A673 (cell line): ENCODE data around the gene TRIM56. TPM values are rescaled to one million over a fixed set of nuclear protein-coding genes. Genes with fewer than 3 reads are reported as not detected.
"Not testable (repeated sequence)": the region's sequence is repeated elsewhere in the genome, so short reads cannot be mapped to it uniquely, and the experiment has no call there.

ENCODE experiments used
- BruUV-seq: library from RNA; stranded (reverse); fragments of 400-500 nt; replicated peaks from 2 replicates; lab custom pipeline; 2021; lab: Mats Ljungman, UMichigan
- CTCF ChIA-PET: fragments of 300-600 bp; sonication (Branson Sonifier 250); formaldehyde crosslinking; loops from one replicate; lab custom pipeline; 2022; ENCODE audit warnings: antibody characterized with exemption; lab: Charles Lee
- POLR2A ChIA-PET: fragments of 300-600 bp; sonication (Branson Sonifier 250); formaldehyde crosslinking; loops from one replicate; lab custom pipeline; 2022; ENCODE audit warnings: antibody characterized with exemption; ENCODE audit not compliant: low non-redundant PET; lab: Charles Lee
- DNase-seq: peaks from one replicate; pipeline ENCODE4 v3.0.0-alpha.2; 2015; ENCODE audit warnings: low spot score
- H3K27ac ChIP-seq: fragments of 200-600 bp; sonication (generic); 2 replicates; pipeline ENCODE4 v1.5.1; 2016; ENCODE audit warnings: mixed run types, low read depth, mild to moderate bottlenecking, mixed read lengths, antibody characterized with exemption, low read length; ENCODE audit not compliant: poor library complexity, severe bottlenecking
- H3K27me3 ChIP-seq: fragments of 200-600 bp; sonication (generic); replicated peaks from 2 replicates; pipeline ENCODE4 v1.6.1; 2017; ENCODE audit warnings: mixed run types, low read depth, mild to moderate bottlenecking, mixed read lengths, antibody characterized with exemption, low read length; ENCODE audit not compliant: insufficient read depth, poor library complexity
- H3K36me3 ChIP-seq: fragments of 200-600 bp; sonication (generic); 2 replicates; pipeline ENCODE4 v1.6.1; 2016; ENCODE audit warnings: mixed run types, mild to moderate bottlenecking, mixed read lengths, antibody characterized with exemption, low read length; ENCODE audit not compliant: insufficient read depth, poor library complexity, severe bottlenecking
- H3K4me1 ChIP-seq: fragments of 200-600 bp; sonication (generic); 2 replicates; pipeline ENCODE4 v1.6.1; 2017; ENCODE audit warnings: mixed run types, mild to moderate bottlenecking, mixed read lengths, antibody characterized with exemption, low read length; ENCODE audit not compliant: insufficient read depth, poor library complexity, severe bottlenecking
- H3K4me3 ChIP-seq: fragments of 200-600 bp; sonication (generic); 2 replicates; pipeline ENCODE4 v1.5.1; 2016; ENCODE audit warnings: low read depth, mixed run types, mild to moderate bottlenecking, mixed read lengths, low read length; ENCODE audit not compliant: poor library complexity, severe bottlenecking
- H3K9me3 ChIP-seq: fragments of 200-600 bp; sonication (generic); 2 replicates; pipeline ENCODE4 v1.6.1; 2016; ENCODE audit warnings: mixed run types, low read depth, mild to moderate bottlenecking, mixed read lengths, antibody characterized with exemption, low read length; ENCODE audit not compliant: poor library complexity, severe bottlenecking
- CTCF ChIP-seq: fragments of 300-800, 200-600 bp; sonication (generic); conservative IDR thresholded peaks from 2 replicates; pipeline ENCODE4 v1.5.1; 2017; ENCODE audit warnings: low read depth, mild to moderate bottlenecking, antibody characterized with exemption, low read length, moderate library complexity, mixed read lengths
- EZH2 ChIP-seq: fragments of 200-600 bp; sonication (generic); IDR thresholded peaks from 2 replicates; pipeline ENCODE4 v1.6.1; 2017; ENCODE audit warnings: borderline replicate concordance, low read depth, mild to moderate bottlenecking, mixed read lengths, antibody characterized with exemption, low read length; ENCODE audit not compliant: poor library complexity, severe bottlenecking
- intact Hi-C: fragments of 100-400 bp; cut with micrococcal nuclease; formaldehyde crosslinking; loops from one replicate; pipeline ENCODE4 v1.10.0; 2022; ENCODE audit not compliant: unreplicated experiment
- total RNA-seq: library from RNA; stranded (reverse); gene quantifications from 2 replicates; pipeline ENCODE4 v1.2.3, GENCODE V29; 2021

The TRIM56 gene
- total RNA-seq, 1 experiment from 2014 or later: 32.3 TPM

- Histone ChIP-seq H3K27me3 (no peaks in the 10 kb centered on the region), H3K27ac (peak overlapping the region; percentile 30), H3K36me3 (no peaks in the 10 kb centered on the region), H3K9me3 (no peaks in the 10 kb centered on the region), H3K4me3 (no peak overlapping the region), H3K4me1 (peaks cover 19% of the 10 kb centered on the region)
- BruUV-seq: no TSS peak
- intact Hi-C loops: no loop called here
- TF ChIP-seq EZH2 (no peak), CTCF (no peak)
- no peak for DNase-seq
- ChIA-PET CTCF (no interaction called here), POLR2A (no interaction called here)
These were observed 24.1 kb downstream of the TRIM56 start for GRCh38 chr7:101109368-101109767.

GRCh38 chr7:101111261-101111660 lies 26.0 kb downstream of the TRIM56 start:
- H3K9me3 ChIP-seq: no peaks in the 10 kb centered on the region
- no peak for DNase-seq
- no peaks in the 10 kb centered on the region for H3K27me3 ChIP-seq
- TF ChIP-seq CTCF (no peak), EZH2 (no peak)
- ChIA-PET POLR2A (no interaction called here), CTCF (no interaction called here)
- no peak overlapping the region for H3K27ac ChIP-seq
- peaks cover 16% of the 10 kb centered on the region for H3K4me1 ChIP-seq
- no TSS peak for BruUV-seq
- intact Hi-C loops: no loop called here
- H3K36me3 ChIP-seq: no peaks in the 10 kb centered on the region
- H3K4me3 ChIP-seq: no peak overlapping the region

GRCh38 chr7:101112233-101112632 lies 27.0 kb downstream of the TRIM56 start:
- Histone ChIP-seq H3K36me3 (no peaks in the 10 kb centered on the region), H3K4me1 (peaks cover 12% of the 10 kb centered on the region), H3K4me3 (no peak overlapping the region), H3K27ac (no peak overlapping the region), H3K9me3 (no peaks in the 10 kb centered on the region), H3K27me3 (no peaks in the 10 kb centered on the region)
- intact Hi-C loops: no loop called here
- no peak for DNase-seq
- TF ChIP-seq EZH2 (no peak), CTCF (no peak)
- CTCF ChIA-PET: no interaction called here
- POLR2A ChIA-PET: no interaction called here
- no TSS peak for BruUV-seq

GRCh38 chr7:101113140-101113539 lies 27.9 kb downstream of the TRIM56 start:
- H3K4me3 ChIP-seq, DNase-seq, BruUV-seq, H3K36me3 ChIP-seq, H3K9me3 ChIP-seq, CTCF ChIA-PET, H3K27me3 ChIP-seq, H3K27ac ChIP-seq, intact Hi-C loops, POLR2A ChIA-PET: not testable (repeated sequence)
- peaks cover 12% of the 10 kb centered on the region for H3K4me1 ChIP-seq
